OCI-LY7 (cell line): ENCODE data around the gene C19orf73.

Experiments
- EZH2phosphoT487 ChIP-seq: fragments of 200-600 bp; sonication (generic); IDR thresholded peaks from 2 replicates; pipeline ENCODE4 v1.6.1; 2018; ENCODE audit warnings: low read depth, borderline replicate concordance, mild to moderate bottlenecking, mixed run types, antibody characterized with exemption, low read length, moderate library complexity, mixed read lengths
- TF ChIP-seq, protein P1 (sequence below): fragments of 200-600 bp; sonication (generic); conservative IDR thresholded peaks from 2 replicates; pipeline ENCODE4 v1.5.1; 2014; ENCODE audit warnings: mild to moderate bottlenecking, antibody characterized with exemption, low read length, moderate library complexity, mixed read lengths

DNA sequence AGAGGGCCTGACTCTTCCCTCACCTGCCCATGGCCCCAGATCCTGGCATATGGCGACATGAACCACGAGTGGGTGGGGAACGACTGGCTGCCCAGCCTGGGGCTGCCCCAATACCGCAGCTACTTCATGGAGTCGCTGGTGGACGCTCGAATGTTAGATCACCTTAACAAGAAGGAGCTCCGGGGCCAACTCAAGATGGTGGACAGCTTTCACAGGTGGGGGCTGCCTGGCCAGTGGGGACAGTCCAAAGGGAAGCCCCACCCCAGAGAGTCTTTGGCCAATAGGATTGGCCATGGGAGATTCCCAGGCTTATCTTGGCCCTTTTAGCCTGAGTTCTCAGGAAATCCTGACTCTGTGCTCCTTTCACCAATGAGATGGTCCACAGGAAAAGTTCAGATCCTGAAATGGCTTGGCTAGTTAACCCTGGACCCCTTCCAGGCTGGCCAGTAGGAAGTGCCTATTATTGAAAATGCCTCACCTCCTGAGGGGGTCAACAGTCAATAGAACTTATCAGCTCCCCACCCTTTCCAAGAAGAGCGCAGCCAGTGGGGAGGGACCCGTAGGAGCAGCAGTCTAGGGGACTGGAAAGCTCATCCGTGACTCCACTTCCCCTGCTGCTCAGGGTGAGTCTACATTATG, 29.2 kb upstream of the C19orf73 start:
- TF ChIP-seq, protein P1, sequence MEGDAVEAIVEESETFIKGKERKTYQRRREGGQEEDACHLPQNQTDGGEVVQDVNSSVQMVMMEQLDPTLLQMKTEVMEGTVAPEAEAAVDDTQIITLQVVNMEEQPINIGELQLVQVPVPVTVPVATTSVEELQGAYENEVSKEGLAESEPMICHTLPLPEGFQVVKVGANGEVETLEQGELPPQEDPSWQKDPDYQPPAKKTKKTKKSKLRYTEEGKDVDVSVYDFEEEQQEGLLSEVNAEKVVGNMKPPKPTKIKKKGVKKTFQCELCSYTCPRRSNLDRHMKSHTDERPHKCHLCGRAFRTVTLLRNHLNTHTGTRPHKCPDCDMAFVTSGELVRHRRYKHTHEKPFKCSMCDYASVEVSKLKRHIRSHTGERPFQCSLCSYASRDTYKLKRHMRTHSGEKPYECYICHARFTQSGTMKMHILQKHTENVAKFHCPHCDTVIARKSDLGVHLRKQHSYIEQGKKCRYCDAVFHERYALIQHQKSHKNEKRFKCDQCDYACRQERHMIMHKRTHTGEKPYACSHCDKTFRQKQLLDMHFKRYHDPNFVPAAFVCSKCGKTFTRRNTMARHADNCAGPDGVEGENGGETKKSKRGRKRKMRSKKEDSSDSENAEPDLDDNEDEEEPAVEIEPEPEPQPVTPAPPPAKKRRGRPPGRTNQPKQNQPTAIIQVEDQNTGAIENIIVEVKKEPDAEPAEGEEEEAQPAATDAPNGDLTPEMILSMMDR: no peak
- TF ChIP-seq EZH2phosphoT487: no peak
